Fibroblast of villous mesenchyme (primary cell): ENCODE measurements around the gene MITD1. TPM values are rescaled to one million over a fixed set of nuclear protein-coding genes. Genes with fewer than 3 reads are reported as not detected.
"Not testable (repeated sequence)": the region's sequence is repeated elsewhere in the genome, so short reads cannot be mapped to it uniquely, and the experiment has no call there.

Experiments used
- DNase-seq: peaks from one replicate; pipeline ENCODE4 v3.0.0-alpha.2; 2010; ENCODE audit warnings: low read depth
- H3K4me3 ChIP-seq: 2 replicates; pipeline ENCODE4 v1.5.1; 2011; ENCODE audit warnings: low read depth, mild to moderate bottlenecking, low read length
- total RNA-seq: library from RNA; depleted of rRNA; stranded (reverse); fragments of >200 nt; gene quantifications from 2 replicates; pipeline ENCODE4 v1.2.3, GENCODE V29; 2012
- TF ChIP-seq, protein P1 (sequence below): IDR thresholded peaks from 2 replicates; pipeline ENCODE4 v1.5.1; 2012; ENCODE audit warnings: low read depth, mild to moderate bottlenecking, low read length; ENCODE audit not compliant: insufficient read depth

MITD1 gene
- total RNA-seq, 1 donor = 23.3 TPM

DNA sequence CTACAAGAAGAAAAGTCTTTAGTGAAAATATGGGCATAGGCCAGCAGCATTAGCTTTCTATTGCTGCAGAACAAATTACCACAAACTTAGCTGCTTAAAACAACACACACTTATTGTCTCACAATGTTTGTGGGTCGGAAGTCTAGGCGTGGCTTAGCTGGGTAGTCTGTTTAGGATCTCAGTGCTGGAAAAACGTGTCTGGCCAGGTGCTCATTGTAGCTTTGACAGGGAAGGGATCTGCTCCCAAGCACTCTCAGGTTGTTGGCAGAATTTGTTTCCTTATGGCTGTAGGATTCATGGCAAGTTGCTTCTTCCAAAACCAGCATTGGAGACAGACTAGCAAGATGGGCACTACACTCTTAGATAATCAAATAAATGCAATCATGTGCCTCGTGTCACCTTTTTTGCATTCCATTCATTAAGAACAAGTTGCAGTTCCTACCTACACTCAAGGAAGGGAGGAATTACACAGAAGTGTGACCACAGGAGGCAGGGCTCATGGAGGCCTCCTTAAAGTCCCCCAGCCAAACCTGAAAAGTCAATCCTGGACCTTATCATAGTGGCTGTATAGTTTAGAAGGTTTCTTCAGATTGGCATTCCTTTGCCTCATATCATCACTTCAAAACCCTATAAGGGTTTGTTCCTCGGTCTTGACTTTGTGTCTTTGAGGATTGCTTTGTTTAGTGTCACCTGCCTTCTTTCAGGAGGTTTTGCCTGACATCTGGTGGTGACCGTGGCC lies 17.4 kb upstream of the MITD1 start:
- no peak for DNase-seq
- H3K4me3 ChIP-seq = no peak overlapping the region

DNA sequence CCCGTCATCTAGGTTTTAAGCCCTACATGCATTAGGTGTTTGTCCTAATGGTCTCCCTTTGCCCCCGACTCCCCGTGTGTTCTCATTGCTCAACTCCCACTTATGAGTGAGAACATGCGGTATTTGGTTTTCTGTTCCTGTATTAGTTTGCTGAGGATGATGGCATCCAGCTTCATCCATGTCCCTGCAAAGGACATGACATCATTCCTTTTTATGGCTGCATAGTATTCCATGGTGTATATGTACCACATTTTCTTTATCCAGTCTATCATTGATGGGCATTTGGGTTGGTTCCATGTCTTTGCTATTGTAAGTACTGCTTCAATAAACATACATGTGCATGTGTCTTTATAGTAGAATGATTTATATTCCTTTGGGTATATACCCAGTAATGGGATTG lies 11.5 kb upstream of the MITD1 start:
- not testable (repeated sequence) for DNase-seq, H3K4me3 ChIP-seq

More for the DNA sequence above, 17.4 kb upstream of the MITD1 start:
- TF ChIP-seq, protein P1, sequence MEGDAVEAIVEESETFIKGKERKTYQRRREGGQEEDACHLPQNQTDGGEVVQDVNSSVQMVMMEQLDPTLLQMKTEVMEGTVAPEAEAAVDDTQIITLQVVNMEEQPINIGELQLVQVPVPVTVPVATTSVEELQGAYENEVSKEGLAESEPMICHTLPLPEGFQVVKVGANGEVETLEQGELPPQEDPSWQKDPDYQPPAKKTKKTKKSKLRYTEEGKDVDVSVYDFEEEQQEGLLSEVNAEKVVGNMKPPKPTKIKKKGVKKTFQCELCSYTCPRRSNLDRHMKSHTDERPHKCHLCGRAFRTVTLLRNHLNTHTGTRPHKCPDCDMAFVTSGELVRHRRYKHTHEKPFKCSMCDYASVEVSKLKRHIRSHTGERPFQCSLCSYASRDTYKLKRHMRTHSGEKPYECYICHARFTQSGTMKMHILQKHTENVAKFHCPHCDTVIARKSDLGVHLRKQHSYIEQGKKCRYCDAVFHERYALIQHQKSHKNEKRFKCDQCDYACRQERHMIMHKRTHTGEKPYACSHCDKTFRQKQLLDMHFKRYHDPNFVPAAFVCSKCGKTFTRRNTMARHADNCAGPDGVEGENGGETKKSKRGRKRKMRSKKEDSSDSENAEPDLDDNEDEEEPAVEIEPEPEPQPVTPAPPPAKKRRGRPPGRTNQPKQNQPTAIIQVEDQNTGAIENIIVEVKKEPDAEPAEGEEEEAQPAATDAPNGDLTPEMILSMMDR = no peak

DNA sequence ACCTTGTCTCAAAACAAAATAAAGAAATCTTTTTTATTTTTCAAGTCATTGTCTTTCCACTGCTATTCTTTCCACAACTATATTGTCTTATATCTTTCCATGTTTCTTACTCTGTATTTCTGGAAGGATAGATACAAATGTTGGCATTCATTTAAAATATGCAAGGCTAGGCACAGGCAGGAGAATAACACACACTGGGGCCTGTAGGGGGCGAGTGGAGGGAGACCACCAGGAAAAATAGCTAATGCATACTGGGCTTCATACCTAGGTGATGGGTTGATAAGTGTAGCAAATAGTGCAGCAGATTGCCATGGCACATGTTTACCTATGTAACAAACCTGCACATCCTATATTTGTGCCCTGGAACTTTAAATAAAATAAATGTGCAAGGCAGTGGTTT lies 9.7 kb upstream of the MITD1 start:
- TF ChIP-seq, protein P1 = peak; percentile 28
- no peak overlapping the region for H3K4me3 ChIP-seq
- no peak for DNase-seq

- DNase-seq = no peak
- TF ChIP-seq, protein P1 = no peak
- H3K4me3 ChIP-seq = no peak overlapping the region
Measured at GRCh38 chr2:99188357-99188756, 7.5 kb upstream of the MITD1 start.

DNA sequence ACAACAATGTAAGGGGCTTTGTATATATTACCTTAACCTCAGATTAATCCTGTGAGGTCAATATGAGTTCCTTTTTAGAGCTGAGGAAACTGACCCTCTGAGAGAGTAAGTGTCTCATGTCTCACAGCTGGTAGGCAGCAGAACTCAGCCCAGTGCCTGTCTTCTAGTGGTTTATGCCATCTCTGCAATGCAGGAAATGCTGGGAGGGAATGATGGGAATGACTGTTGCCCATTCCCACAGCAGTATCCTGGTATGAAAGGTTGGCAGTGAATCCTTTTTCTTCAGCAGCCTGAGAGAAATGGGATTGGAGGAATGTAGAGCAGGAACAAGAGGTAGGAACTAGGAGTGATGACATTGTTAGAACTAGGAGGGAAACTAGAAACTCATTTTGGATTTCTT lies 6.2 kb upstream of the MITD1 start:
- TF ChIP-seq, protein P1 = no peak
- no peak for DNase-seq
- H3K4me3 ChIP-seq = no peak overlapping the region

DNA sequence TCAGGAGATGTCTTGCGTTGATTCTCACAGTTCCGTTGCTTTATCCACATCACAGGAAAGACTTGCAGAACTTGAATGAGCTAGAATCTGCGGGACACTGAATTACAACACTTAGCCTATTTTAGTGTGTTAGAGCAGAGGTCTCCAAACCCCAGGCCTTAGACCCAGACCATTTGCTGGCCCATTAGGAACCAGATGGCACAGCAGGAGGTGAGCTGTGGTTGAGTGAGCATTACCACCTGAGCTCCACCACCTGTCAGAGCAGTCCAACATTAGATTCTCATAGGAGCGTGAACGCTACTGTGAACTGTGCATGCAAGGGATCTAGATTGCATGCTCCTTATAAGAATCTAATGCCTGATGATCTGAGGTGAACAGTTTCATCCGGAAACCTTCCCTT lies 4.0 kb upstream of the MITD1 start:
- H3K4me3 ChIP-seq = no peak overlapping the region
- TF ChIP-seq, protein P1 = no peak
- no peak for DNase-seq

- no peak overlapping the region for H3K4me3 ChIP-seq
- no peak for DNase-seq
- TF ChIP-seq, protein P1 = no peak
Measured at GRCh38 chr2:99183025-99183424, 2.2 kb upstream of the MITD1 start.
